CD14-positive monocyte (primary cell): ENCODE results near the gene ANKRD12. TPM values are rescaled to one million over a fixed set of nuclear protein-coding genes. Genes with fewer than 3 reads are reported as not detected.

Experiments used
- DNase-seq, 3 donors: peaks; one replicate each; pipeline ENCODE4 v3.0.0-alpha.2; 2011 to 2022
- H2AFZ ChIP-seq: 2 replicates; pipeline ENCODE4 v1.6.0; 2012; ENCODE audit warnings: mild to moderate bottlenecking, low read depth, low read length, inconsistent platforms; ENCODE audit not compliant: insufficient read depth, poor library complexity, severe bottlenecking
- H3K27ac ChIP-seq, 2 donors: 1 replicate in 1 of 2; 2 replicates in 1 of 2; pipeline ENCODE4 v1.5.1; 2012 to 2013; ENCODE audit warnings: low read length in 2 of 2, control low read depth in 1 of 2, inconsistent platforms in 1 of 2, low read depth in 1 of 2, mild to moderate bottlenecking in 1 of 2
- H3K27me3 ChIP-seq, 2 donors: one replicate each; pipeline versions ENCODE4 v1.6.0 to v1.6.1; 2011 to 2013; ENCODE audit warnings: low read length in 2 of 2; ENCODE audit not compliant: control insufficient read depth in 2 of 2, insufficient read depth in 2 of 2
- H3K36me3 ChIP-seq, 2 donors: replicated peaks in 1 of 2; 1 replicate in 1 of 2; 2 replicates in 1 of 2; pipeline versions ENCODE4 v1.5.1 to v1.6.1; 2012 to 2013; ENCODE audit warnings: low read length in 2 of 2, control low read depth in 1 of 2, inconsistent platforms in 1 of 2, mild to moderate bottlenecking in 1 of 2; ENCODE audit not compliant: insufficient read depth in 2 of 2, control insufficient read depth in 1 of 2
- H3K4me1 ChIP-seq, 2 donors: 1 replicate in 1 of 2; 2 replicates in 1 of 2; pipeline versions ENCODE4 v1.5.1 to v1.6.1; 2012 to 2013; ENCODE audit warnings: low read length in 2 of 2, control low read depth in 1 of 2, inconsistent platforms in 1 of 2, mild to moderate bottlenecking in 1 of 2, moderate library complexity in 1 of 2; ENCODE audit not compliant: insufficient read depth in 2 of 2, control insufficient read depth in 1 of 2
- H3K4me2 ChIP-seq: replicated peaks from 2 replicates; pipeline ENCODE3; 2012; ENCODE audit warnings: low read length, moderate library complexity, mild to moderate bottlenecking; ENCODE audit not compliant: poor library complexity, severe bottlenecking; ENCODE audit errors: extremely low read depth
- H3K4me3 ChIP-seq, 3 experiments: fragments of 200-600 bp in 1 of 3; sonication (generic) in 1 of 3; replicated peaks in 1 of 3; 1 replicate in 2 of 3; 2 replicates in 1 of 3; pipeline ENCODE4 v1.5.1; 2011 to 2013; ENCODE audit warnings: low read length in 3 of 3, mild to moderate bottlenecking in 3 of 3, control low read depth in 2 of 3, low read depth in 2 of 3, inconsistent platforms in 1 of 3, moderate library complexity in 1 of 3
- H3K79me2 ChIP-seq: 2 replicates; pipeline ENCODE4 v1.6.0; 2012; ENCODE audit warnings: mild to moderate bottlenecking, control low read depth, inconsistent platforms, low read length, moderate library complexity; ENCODE audit not compliant: insufficient read depth
- H3K9ac ChIP-seq: 2 replicates; pipeline ENCODE4 v1.6.0; 2017; ENCODE audit warnings: low read length, mild to moderate bottlenecking; ENCODE audit not compliant: insufficient read depth, poor library complexity, severe bottlenecking
- H3K9me3 ChIP-seq, 2 donors: replicated peaks in 1 of 2; 1 replicate in 1 of 2; 2 replicates in 1 of 2; pipeline versions ENCODE4 v1.5.1 to v1.6.1; 2012 to 2013; ENCODE audit warnings: low read length in 2 of 2, control low read depth in 1 of 2; ENCODE audit not compliant: control insufficient read depth in 1 of 2, insufficient read depth in 1 of 2
- H4K20me1 ChIP-seq: 2 replicates; pipeline ENCODE4 v1.6.0; 2012; ENCODE audit warnings: mild to moderate bottlenecking, low read length, control low read depth, moderate library complexity; ENCODE audit not compliant: insufficient read depth
- H3K27ac Mint-ChIP-seq, 7 donors: one replicate each; pipeline ENCODE4 v1.8.0; 2020; ENCODE audit warnings: mild to moderate bottlenecking in 7 of 7, mixed read lengths in 7 of 7, moderate library complexity in 6 of 7, inconsistent platforms in 2 of 7
- H3K27me3 Mint-ChIP-seq, 3 donors: one replicate each; pipeline ENCODE4 v1.8.0; 2021 to 2022; ENCODE audit warnings: low read depth in 3 of 3, mild to moderate bottlenecking in 3 of 3, mixed read lengths in 3 of 3, moderate library complexity in 3 of 3, inconsistent platforms in 1 of 3
- H3K36me3 Mint-ChIP-seq, 2 donors: one replicate each; pipeline ENCODE4 v1.8.0; 2020; ENCODE audit warnings: mixed read lengths in 2 of 2, inconsistent platforms in 1 of 2, mild to moderate bottlenecking in 1 of 2
- H3K4me1 Mint-ChIP-seq: one replicate; pipeline ENCODE4 v1.8.0; 2020; ENCODE audit warnings: mild to moderate bottlenecking, mixed read lengths
- H3K4me3 Mint-ChIP-seq, 2 donors: one replicate each; pipeline ENCODE4 v1.8.0; 2020; ENCODE audit warnings: mild to moderate bottlenecking in 2 of 2, mixed read lengths in 2 of 2, moderate library complexity in 1 of 2
- H3K9me3 Mint-ChIP-seq, 7 donors: one replicate each; pipeline ENCODE4 v1.8.0; 2020 to 2022; ENCODE audit warnings: mixed read lengths in 7 of 7, mild to moderate bottlenecking in 6 of 7, moderate library complexity in 6 of 7, inconsistent platforms in 2 of 7
- WGBS: methylation state at CpG from one replicate; pipeline ENCODE4 v1.1.5; 2013; ENCODE audit warnings: missing lambda C conversion rate; ENCODE audit not compliant: insufficient coverage; 5-methylcytosine and 5-hydroxymethylcytosine counted together
- intact Hi-C, 2 donors: fragments of 100-400 bp; cut with micrococcal nuclease; formaldehyde crosslinking; loops; one replicate each; pipeline versions ENCODE4 v1.15.0 to v1.15.1; 2023
- polyA plus RNA-seq, 3 donors: library from polyadenylated mRNA; depleted of rRNA in 1 of 3; unstranded in 2 of 3; stranded (reverse) in 1 of 3; fragments of 300-500 nt in 2 of 3; fragments of >200 nt in 1 of 3; fragmentation: Illumina TruSeq in 2 of 3; gene quantifications; 1 replicate in 2 of 3; 2 replicates in 1 of 3; pipeline ENCODE4 v1.2.3, GENCODE V29; 2012 to 2021
- TF ChIP-seq, protein P1 (sequence below): fragments of 200-600 bp; IDR thresholded peaks from one replicate; pipeline ENCODE4 v1.8.0; 2022; ENCODE audit warnings: antibody characterized with exemption, mild to moderate bottlenecking

ANKRD12 gene
- polyA plus RNA-seq, 3 donors: 9.3 to 15.5 (median 15.4) TPM

- no CpG with 5 or more reads among the region's 1 CpG for WGBS
- H3K36me3 Mint-ChIP-seq: peaks cover 58 to 70% of the 10 kb centered on the region in 2 donors
Observed at GRCh38 chr18:9278028-9278427, 141.4 kb downstream of the ANKRD12 start.

DNA sequence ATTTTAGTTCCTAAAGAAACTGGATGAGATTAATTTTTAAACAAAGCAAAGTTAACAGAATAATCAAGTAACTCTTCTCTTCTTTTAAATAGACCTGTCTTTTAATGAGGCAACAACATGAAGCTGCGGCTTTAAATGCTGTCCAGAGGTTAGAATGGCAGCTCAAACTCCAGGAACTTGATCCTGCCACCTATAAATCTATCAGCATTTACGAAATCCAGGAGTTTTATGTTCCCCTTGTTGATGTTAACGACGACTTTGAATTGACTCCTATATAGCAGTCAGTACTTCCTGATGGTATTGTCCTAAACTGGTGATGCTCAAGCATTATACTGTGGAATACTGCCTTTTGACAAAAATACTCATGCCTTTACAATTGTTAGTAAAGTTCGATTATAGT, 144.3 kb downstream of the ANKRD12 start:
- Mint-ChIP-seq H3K9me3 (peaks cover 0 to under 1% (median 0%) of the 10 kb centered on the region in 7 donors), H3K27ac (no peak overlapping the region), H3K27me3 (no peaks in the 10 kb centered on the region), H3K36me3 (peaks cover 49 to 66% of the 10 kb centered on the region in 2 donors), H3K4me3 (no peak overlapping the region), H3K4me1 (no peaks in the 10 kb centered on the region)
- no peak overlapping the region for H2AFZ ChIP-seq
- TF ChIP-seq, protein P1, sequence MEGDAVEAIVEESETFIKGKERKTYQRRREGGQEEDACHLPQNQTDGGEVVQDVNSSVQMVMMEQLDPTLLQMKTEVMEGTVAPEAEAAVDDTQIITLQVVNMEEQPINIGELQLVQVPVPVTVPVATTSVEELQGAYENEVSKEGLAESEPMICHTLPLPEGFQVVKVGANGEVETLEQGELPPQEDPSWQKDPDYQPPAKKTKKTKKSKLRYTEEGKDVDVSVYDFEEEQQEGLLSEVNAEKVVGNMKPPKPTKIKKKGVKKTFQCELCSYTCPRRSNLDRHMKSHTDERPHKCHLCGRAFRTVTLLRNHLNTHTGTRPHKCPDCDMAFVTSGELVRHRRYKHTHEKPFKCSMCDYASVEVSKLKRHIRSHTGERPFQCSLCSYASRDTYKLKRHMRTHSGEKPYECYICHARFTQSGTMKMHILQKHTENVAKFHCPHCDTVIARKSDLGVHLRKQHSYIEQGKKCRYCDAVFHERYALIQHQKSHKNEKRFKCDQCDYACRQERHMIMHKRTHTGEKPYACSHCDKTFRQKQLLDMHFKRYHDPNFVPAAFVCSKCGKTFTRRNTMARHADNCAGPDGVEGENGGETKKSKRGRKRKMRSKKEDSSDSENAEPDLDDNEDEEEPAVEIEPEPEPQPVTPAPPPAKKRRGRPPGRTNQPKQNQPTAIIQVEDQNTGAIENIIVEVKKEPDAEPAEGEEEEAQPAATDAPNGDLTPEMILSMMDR: no peak
- H3K4me2 ChIP-seq: no peak overlapping the region
- 100% methylated on average over 1 of the region's 5 CpGs for WGBS
- no peak for DNase-seq
- intact Hi-C loops: no loop called here
- H3K4me3 ChIP-seq: no peak overlapping the region
- H3K9ac ChIP-seq: no peak overlapping the region
- no peaks in the 10 kb centered on the region for H3K9me3 ChIP-seq
- H3K27ac ChIP-seq: no peak overlapping the region
- no peaks in the 10 kb centered on the region for H4K20me1 ChIP-seq
- no peaks in the 10 kb centered on the region for H3K4me1 ChIP-seq
- peaks cover 57 to 81% of the 10 kb centered on the region in 2 donors for H3K36me3 ChIP-seq
- H3K79me2 ChIP-seq: no peaks in the 10 kb centered on the region
- no peaks in the 10 kb centered on the region for H3K27me3 ChIP-seq

More at GRCh38 chr18:9278028-9278427, 141.4 kb downstream of the ANKRD12 start:
- Histone ChIP-seq H3K4me3 (no peak overlapping the region), H3K4me1 (no peaks in the 10 kb centered on the region), H3K27ac (no peak overlapping the region), H3K9ac (no peak overlapping the region), H3K36me3 (peaks cover 66 to 96% of the 10 kb centered on the region in 2 donors), H4K20me1 (no peaks in the 10 kb centered on the region), H2AFZ (no peak overlapping the region), H3K27me3 (no peaks in the 10 kb centered on the region), H3K79me2 (no peaks in the 10 kb centered on the region), H3K4me2 (no peak overlapping the region), H3K9me3 (no peaks in the 10 kb centered on the region)
- H3K9me3 Mint-ChIP-seq: peaks cover 0 to 1% (median 0%) of the 10 kb centered on the region in 7 donors
- intact Hi-C loops: no loop called here
- no peak overlapping the region for H3K27ac Mint-ChIP-seq
- TF ChIP-seq, protein P1: no peak
- H3K4me1 Mint-ChIP-seq: no peaks in the 10 kb centered on the region
- H3K4me3 Mint-ChIP-seq: no peak overlapping the region
- DNase-seq: no peak
- no peaks in the 10 kb centered on the region for H3K27me3 Mint-ChIP-seq
